Natural killer cell treated with Interleukin-12 subunit alpha and Interleukin-12 subunit beta and Interleukin-15 and Interleukin-18, amount 100 ng/mL, for 72 hours (primary cell): ENCODE results near the gene HELQ. TPM values are rescaled to one million over a fixed set of nuclear protein-coding genes. Genes with fewer than 3 reads are reported as not detected.

ENCODE experiments used
- ATAC-seq, 2 donors: fragments of 150-1000 bp; cut with Tn5 transposase in 1 of 2; sonication (Bioruptor Pico), chemical (Tn5 transposase) in 1 of 2; 2 replicates each; pipeline ENCODE4 v1.10.0; 2021
- DNase-seq: peaks from one replicate; pipeline ENCODE4 v3.0.0; 2022; ENCODE audit warnings: low spot score
- H3K27ac Mint-ChIP-seq, 2 donors: 1 replicate in 1 of 2; 2 replicates in 1 of 2; pipeline ENCODE4 v1.8.0; 2022; ENCODE audit warnings: mixed read lengths in 2 of 2, mild to moderate bottlenecking in 1 of 2, moderate library complexity in 1 of 2
- H3K27me3 Mint-ChIP-seq, 2 donors: 1 replicate in 1 of 2; 2 replicates in 1 of 2; pipeline ENCODE4 v1.8.0; 2022; ENCODE audit warnings: mixed read lengths in 2 of 2
- H3K36me3 Mint-ChIP-seq: one replicate; pipeline ENCODE4 v1.8.0; 2022; ENCODE audit warnings: mixed read lengths
- H3K4me1 Mint-ChIP-seq, 2 donors: 1 replicate in 1 of 2; 2 replicates in 1 of 2; pipeline ENCODE4 v1.8.0; 2022; ENCODE audit warnings: low read depth in 2 of 2, mixed read lengths in 2 of 2, mild to moderate bottlenecking in 1 of 2
- H3K4me3 Mint-ChIP-seq: one replicate; pipeline ENCODE4 v1.8.0; 2022; ENCODE audit warnings: mixed read lengths
- H3K9me3 Mint-ChIP-seq: 2 replicates; pipeline ENCODE4 v1.8.0; 2022; ENCODE audit warnings: mixed read lengths
- total RNA-seq, 2 donors: library from RNA; stranded (reverse); gene quantifications; one replicate each; pipeline ENCODE4 v1.2.3, GENCODE V29; 2022

The HELQ gene
- total RNA-seq, 2 donors from 2014 or later, result 12.7 to 18.9 TPM

- Mint-ChIP-seq H3K9me3 (no peaks in the 10 kb centered on the region), H3K27ac (no peak overlapping the region)
- ATAC-seq, result no peak
Observed at GRCh38 chr4:83473423-83473822, 17.8 kb upstream of the HELQ start.

GRCh38 chr4:83456184-83456501 lies 520 bp upstream of the HELQ start:
- H3K4me1 Mint-ChIP-seq, result peaks cover 28 to 41% of the 10 kb centered on the region in 2 donors
- ATAC-seq (no peak), DNase-seq (no peak)
- H3K4me3 Mint-ChIP-seq, result peak overlapping the region; percentile 97
- no peaks in the 10 kb centered on the region for H3K9me3 Mint-ChIP-seq
- H3K36me3 Mint-ChIP-seq, result peaks cover 17% of the 10 kb centered on the region
- no peaks in the 10 kb centered on the region for H3K27me3 Mint-ChIP-seq
- peak overlapping the region; percentile 93 to 99 for H3K27ac Mint-ChIP-seq

More at GRCh38 chr4:83473423-83473822, 17.8 kb upstream of the HELQ start:
- no peaks in the 10 kb centered on the region for H3K36me3 Mint-ChIP-seq
- H3K27me3 Mint-ChIP-seq, result no peaks in the 10 kb centered on the region
- no peak overlapping the region for H3K4me3 Mint-ChIP-seq
- peaks cover 0 to 6% of the 10 kb centered on the region in 2 donors for H3K4me1 Mint-ChIP-seq
- DNase-seq, result no peak

DNA sequence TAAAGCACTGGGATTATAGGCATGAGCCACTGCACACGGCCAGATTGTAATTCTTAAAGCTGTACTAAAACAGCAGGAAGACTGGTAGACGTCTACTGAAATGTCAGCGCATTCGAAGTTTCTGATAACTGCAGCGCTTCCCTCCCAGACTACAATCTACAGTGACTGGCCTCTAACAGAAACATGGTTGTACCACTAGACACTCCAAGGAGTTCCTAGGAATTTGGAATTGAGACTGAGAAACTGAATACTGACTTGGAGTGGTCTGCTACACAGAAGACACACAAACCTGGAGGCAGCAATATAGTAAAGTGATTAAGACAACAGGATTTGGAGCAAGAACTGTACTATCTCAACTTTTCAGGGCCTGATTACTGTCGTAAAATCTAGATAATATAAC lies 937 bp downstream of the HELQ start:
- H3K27ac Mint-ChIP-seq, result peak overlapping the region; percentile 93 to 99
- peaks cover 28 to 41% of the 10 kb centered on the region in 2 donors for H3K4me1 Mint-ChIP-seq
- H3K9me3 Mint-ChIP-seq, result no peaks in the 10 kb centered on the region
- H3K27me3 Mint-ChIP-seq, result no peaks in the 10 kb centered on the region
- no peak for DNase-seq
- peaks cover 17% of the 10 kb centered on the region for H3K36me3 Mint-ChIP-seq
- no peak for ATAC-seq
- H3K4me3 Mint-ChIP-seq, result peak overlapping the region; percentile 97

- Mint-ChIP-seq H3K27ac (no peak overlapping the region), H3K9me3 (no peaks in the 10 kb centered on the region)
- no peak for DNase-seq
Observed at GRCh38 chr4:83449009-83449408, 6.6 kb downstream of the HELQ start.

GRCh38 chr4:83440899-83441298 lies 14.7 kb downstream of the HELQ start:
- Mint-ChIP-seq H3K9me3 (no peaks in the 10 kb centered on the region), H3K4me1 (peaks cover 0 to 3% of the 10 kb centered on the region in 2 donors), H3K36me3 (peaks cover 7% of the 10 kb centered on the region), H3K4me3 (no peak overlapping the region), H3K27ac (peak overlapping the region in 1 of 2 donors; percentile 53), H3K27me3 (no peaks in the 10 kb centered on the region)
- no peak for DNase-seq
- ATAC-seq, result no peak

More at GRCh38 chr4:83449009-83449408, 6.6 kb downstream of the HELQ start:
- Mint-ChIP-seq H3K4me3 (no peak overlapping the region), H3K36me3 (peaks cover 16% of the 10 kb centered on the region), H3K4me1 (peaks cover 6 to 11% of the 10 kb centered on the region in 2 donors), H3K27me3 (no peaks in the 10 kb centered on the region)
- ATAC-seq, result no peak

DNA sequence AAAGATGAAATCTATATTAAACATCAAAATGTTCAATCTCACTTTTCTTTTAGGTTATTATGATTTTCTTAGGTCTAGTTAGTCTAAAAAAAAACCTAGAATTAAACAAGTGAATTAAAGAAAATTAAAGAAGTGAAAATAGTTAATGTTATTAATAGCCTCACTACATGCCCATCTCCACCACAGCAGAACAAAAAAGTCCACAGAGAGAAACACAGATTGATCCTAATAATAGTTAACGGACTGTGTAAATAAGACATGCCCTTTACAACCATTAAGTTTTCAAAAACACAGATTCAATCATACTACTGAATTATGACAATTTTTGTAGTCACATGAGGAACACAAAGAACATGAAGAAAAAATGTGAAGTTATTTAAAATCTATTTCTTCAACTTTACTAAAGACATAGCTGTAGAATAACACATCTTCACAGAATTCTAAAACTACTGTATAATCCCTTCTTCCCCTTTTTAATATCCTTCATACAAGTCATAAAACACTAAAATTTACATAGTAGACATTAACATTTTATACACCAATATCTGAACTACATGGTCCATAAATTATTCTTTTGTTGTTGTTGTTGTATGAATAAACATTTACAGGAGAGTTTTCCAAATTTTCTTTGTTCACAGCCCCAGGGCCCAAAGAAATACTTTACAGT lies 15.3 kb downstream of the HELQ start:
- H3K4me1 Mint-ChIP-seq, result peaks cover 0 to 3% of the 10 kb centered on the region in 2 donors
- no peak overlapping the region for H3K4me3 Mint-ChIP-seq
- ATAC-seq (no peak), DNase-seq (no peak)
- H3K9me3 Mint-ChIP-seq, result no peaks in the 10 kb centered on the region
- H3K27me3 Mint-ChIP-seq, result no peaks in the 10 kb centered on the region
- peaks cover 7% of the 10 kb centered on the region for H3K36me3 Mint-ChIP-seq
- H3K27ac Mint-ChIP-seq, result peak overlapping the region in 1 of 2 donors; percentile 53

GRCh38 chr4:83438719-83439118 lies 16.9 kb downstream of the HELQ start:
- H3K4me1 Mint-ChIP-seq, result no peaks in the 10 kb centered on the region
- no peaks in the 10 kb centered on the region for H3K9me3 Mint-ChIP-seq
- ATAC-seq (no peak), DNase-seq (no peak)
- H3K27ac Mint-ChIP-seq, result no peak overlapping the region
- no peaks in the 10 kb centered on the region for H3K36me3 Mint-ChIP-seq
- no peaks in the 10 kb centered on the region for H3K27me3 Mint-ChIP-seq
- H3K4me3 Mint-ChIP-seq, result no peak overlapping the region

- no peak overlapping the region for H3K27ac Mint-ChIP-seq
- DNase-seq (no peak), ATAC-seq (no peak)
- no peak overlapping the region for H3K4me3 Mint-ChIP-seq
- no peaks in the 10 kb centered on the region for H3K36me3 Mint-ChIP-seq
- H3K27me3 Mint-ChIP-seq, result no peaks in the 10 kb centered on the region
- no peaks in the 10 kb centered on the region for H3K9me3 Mint-ChIP-seq
- no peaks in the 10 kb centered on the region for H3K4me1 Mint-ChIP-seq
Observed at GRCh38 chr4:83436680-83437079, 18.9 kb downstream of the HELQ start.

- Mint-ChIP-seq H3K9me3 (no peaks in the 10 kb centered on the region), H3K4me3 (no peak overlapping the region), H3K27ac (no peak overlapping the region), H3K36me3 (no peaks in the 10 kb centered on the region), H3K27me3 (no peaks in the 10 kb centered on the region), H3K4me1 (no peaks in the 10 kb centered on the region)
- no peak for ATAC-seq
- DNase-seq, result no peak
Observed at GRCh38 chr4:83431200-83431599, 24.4 kb downstream of the HELQ start.

DNA sequence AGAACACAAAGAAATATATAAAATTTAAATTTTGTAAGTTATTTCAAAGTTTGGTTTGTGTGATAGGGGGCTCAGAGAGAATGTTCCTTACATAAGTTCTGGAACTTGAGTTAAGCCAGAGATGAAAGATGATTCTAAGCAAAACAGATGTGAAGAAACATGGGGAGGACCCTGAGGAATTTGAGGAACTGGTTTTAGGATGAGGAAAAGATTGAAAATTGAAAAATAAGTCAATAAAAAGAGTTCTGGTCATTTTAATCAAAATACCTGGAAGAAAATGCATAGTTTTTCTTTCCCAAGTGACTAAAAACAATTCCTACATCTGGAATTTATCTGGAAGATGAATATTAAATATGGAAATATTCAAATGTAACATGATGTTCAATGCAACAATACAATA lies 37.4 kb downstream of the HELQ start:
- H3K9me3 Mint-ChIP-seq, result no peaks in the 10 kb centered on the region
- no peak overlapping the region for H3K4me3 Mint-ChIP-seq
- H3K27ac Mint-ChIP-seq, result no peak overlapping the region
- peaks cover 13% of the 10 kb centered on the region for H3K36me3 Mint-ChIP-seq
- no peaks in the 10 kb centered on the region for H3K4me1 Mint-ChIP-seq
- no peak for DNase-seq
- ATAC-seq, result no peak
- H3K27me3 Mint-ChIP-seq, result no peaks in the 10 kb centered on the region

GRCh38 chr4:83417566-83417965 lies 38.1 kb downstream of the HELQ start:
- no peaks in the 10 kb centered on the region for H3K9me3 Mint-ChIP-seq
- DNase-seq, result no peak
- H3K27me3 Mint-ChIP-seq, result no peaks in the 10 kb centered on the region
- H3K4me3 Mint-ChIP-seq, result no peak overlapping the region
- no peak for ATAC-seq
- H3K27ac Mint-ChIP-seq, result no peak overlapping the region
- peaks cover 14% of the 10 kb centered on the region for H3K36me3 Mint-ChIP-seq
- no peaks in the 10 kb centered on the region for H3K4me1 Mint-ChIP-seq

GRCh38 chr4:83413676-83414075 lies 41.9 kb downstream of the HELQ start:
- no peaks in the 10 kb centered on the region for H3K27me3 Mint-ChIP-seq
- H3K4me3 Mint-ChIP-seq, result no peak overlapping the region
- peaks cover 14% of the 10 kb centered on the region for H3K36me3 Mint-ChIP-seq
- no peak for DNase-seq
- ATAC-seq, result no peak
- H3K9me3 Mint-ChIP-seq, result no peaks in the 10 kb centered on the region
- no peaks in the 10 kb centered on the region for H3K4me1 Mint-ChIP-seq
- H3K27ac Mint-ChIP-seq, result no peak overlapping the region

GRCh38 chr4:83408908-83409307 lies 46.7 kb downstream of the HELQ start:
- no peak for DNase-seq
- H3K4me3 Mint-ChIP-seq, result no peak overlapping the region
- no peak for ATAC-seq
- peaks cover 13% of the 10 kb centered on the region for H3K36me3 Mint-ChIP-seq
- no peaks in the 10 kb centered on the region for H3K9me3 Mint-ChIP-seq
- no peaks in the 10 kb centered on the region for H3K4me1 Mint-ChIP-seq
- no peak overlapping the region for H3K27ac Mint-ChIP-seq
- no peaks in the 10 kb centered on the region for H3K27me3 Mint-ChIP-seq

DNA sequence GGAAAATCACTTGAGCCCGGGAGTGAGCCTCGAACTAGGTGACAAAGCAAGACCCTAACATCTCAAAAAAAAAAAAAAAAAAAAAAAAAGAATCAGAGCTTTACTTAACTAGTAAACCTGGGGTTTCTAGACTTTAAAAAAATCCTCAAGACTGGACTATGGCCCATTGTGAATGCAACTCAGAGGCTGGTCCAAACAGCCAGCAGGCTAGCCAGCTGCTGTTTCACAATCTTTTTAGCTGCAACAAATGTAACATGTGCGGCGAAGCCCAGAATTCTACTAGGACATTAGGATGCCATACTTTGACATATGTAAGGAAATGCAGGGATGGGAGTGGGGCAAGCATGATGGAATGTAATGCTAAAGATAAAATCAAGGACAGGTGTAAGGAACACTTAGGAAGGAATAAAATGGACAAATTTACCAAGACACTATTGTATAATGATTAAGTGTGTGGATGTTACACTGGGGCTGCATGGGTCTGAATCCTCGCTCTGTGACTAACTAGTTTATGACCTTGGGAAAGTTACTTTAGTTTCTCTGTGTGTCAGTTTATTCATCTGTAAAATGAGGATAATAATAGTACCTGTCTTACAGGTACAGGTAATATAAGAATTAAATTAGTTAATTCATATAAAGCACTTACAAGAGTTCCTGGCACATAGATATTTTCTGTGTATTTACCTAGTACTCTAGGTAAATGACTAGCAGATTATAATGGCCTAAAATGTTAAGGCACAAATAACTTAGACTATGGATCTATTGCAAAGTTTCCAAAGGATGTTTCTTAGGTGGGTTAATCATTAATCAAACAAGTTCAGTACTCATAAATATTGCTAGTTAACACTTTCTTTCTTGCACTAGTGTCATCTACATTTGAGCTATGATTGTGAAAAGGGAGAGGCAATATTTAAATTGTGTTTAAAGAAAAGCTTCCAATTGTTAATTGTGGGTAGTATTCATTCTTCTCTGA lies 49.5 kb downstream of the HELQ start:
- peaks cover 9% of the 10 kb centered on the region for H3K36me3 Mint-ChIP-seq

More for the DNA sequence above, 49.5 kb downstream of the HELQ start:
- Mint-ChIP-seq H3K4me3 (no peak overlapping the region), H3K4me1 (no peaks in the 10 kb centered on the region), H3K27me3 (no peaks in the 10 kb centered on the region), H3K27ac (no peak overlapping the region), H3K9me3 (no peaks in the 10 kb centered on the region)
- ATAC-seq (no peak), DNase-seq (no peak)
